Fibroblast of skin of scalp (primary cell): ENCODE data around the gene ACSS3.

Experiments
- DNase-seq: peaks from one replicate; pipeline ENCODE4 v3.0.0-alpha.2; 2013

Gene ACSS3

DNA sequence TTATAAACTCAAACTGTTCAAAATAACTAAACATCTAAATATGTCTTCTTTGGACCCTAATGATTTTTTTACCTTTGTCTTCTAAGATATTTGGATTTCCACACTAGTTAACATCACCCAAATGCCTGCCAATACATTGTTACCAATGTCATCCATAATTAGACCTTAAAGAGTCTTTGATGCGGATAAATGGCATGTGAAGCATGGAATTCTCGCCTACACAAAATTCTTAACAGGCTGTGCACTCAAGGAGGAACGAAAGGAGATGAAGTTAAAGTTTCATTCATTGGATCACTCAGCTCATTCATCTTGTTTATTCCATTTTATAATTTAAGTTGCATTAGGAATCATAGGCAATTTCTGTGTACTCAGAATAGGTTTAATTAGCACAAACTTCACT lies 219.7 kb downstream of the ACSS3 start:
- peak; percentile 4 for DNase-seq

GRCh38 chr12:81300454-81300853 lies 222.6 kb downstream of the ACSS3 start:
- DNase-seq, result peak; percentile 5

DNA sequence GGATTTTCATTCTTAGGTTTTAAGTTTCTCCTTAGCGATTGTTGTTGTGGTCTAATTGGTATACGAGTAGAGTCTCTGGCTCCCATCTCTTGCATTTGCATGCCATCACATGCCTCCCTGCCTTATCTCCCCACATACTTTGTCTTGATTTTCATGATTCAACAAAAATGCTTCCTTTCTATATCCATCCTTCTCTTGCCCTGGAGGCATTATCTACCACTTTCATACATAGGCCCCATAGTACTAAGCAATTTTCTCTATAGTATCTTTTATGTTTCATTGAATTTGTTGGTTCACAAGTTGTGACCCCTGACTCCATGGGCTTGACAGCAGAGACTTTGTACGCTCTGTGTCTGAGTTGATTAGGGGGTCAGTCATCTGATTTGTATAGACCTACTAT lies 226.1 kb downstream of the ACSS3 start:
- no peak for DNase-seq
